ENCODE measurements around the gene IRF8.
A peak's percentile ranks its signal among the peaks of the same experiment; 100 is the strongest.

The IRF8 gene

GRCh38 chr16:85970738-85971137, 71.8 kb downstream of the IRF8 start:
- peaks cover 0 to 29% (median 19%) of the 10 kb centered on the region in 11 experiments; a peak in 18 of 22 replicates for H3K9me3 ChIP-seq (replicated peaks in 1 of 11)
- H3K27me3 ChIP-seq: no peaks in the 10 kb centered on the region; a peak in 1 of 22 replicates
- peak overlapping the region in 1 of 11 experiments; percentile 15; a peak in 1 of 22 replicates for H3K27ac ChIP-seq
- H3K9ac ChIP-seq: no peak overlapping the region
- peaks cover 21 to 57% (median 36%) of the 10 kb centered on the region in 10 experiments for H3K4me1 ChIP-seq
- H4K20me1 ChIP-seq: no peaks in the 10 kb centered on the region
- 0 out of 22 replicates have a peak, but pooled peaks cover 0 to 6% (median 0%) of the 10 kb centered on the region in 11 experiments for H3K36me3 ChIP-seq
- H3K4me2 ChIP-seq: peak overlapping the region in 4 of 11 experiments; percentile 73 to 87 (median 82); a peak in 4 of 22 replicates
- TF ChIP-seq Cebpa-rat (IDR thresholded peaks at IDR 0.05): no peak
- H3K4me3 ChIP-seq: no peak overlapping the region
